H9 (cell line): ENCODE data around the gene ACVR1B. TPM values are rescaled to one million over a fixed set of nuclear protein-coding genes. Genes with fewer than 3 reads are reported as not detected.

Experiments
- DNase-seq: peaks from one replicate; pipeline ENCODE4 v3.0.0-alpha.2; 2017
- H2AFZ ChIP-seq: one replicate; pipeline ENCODE4 v1.6.1; 2013; ENCODE audit warnings: mild to moderate bottlenecking, low read length, control low read depth, moderate library complexity
- H2AK5ac ChIP-seq: 2 replicates; pipeline ENCODE4 v1.6.1; 2013; ENCODE audit warnings: low read length, control low read depth, mixed read lengths; ENCODE audit not compliant: insufficient read length
- H2BK120ac ChIP-seq: one replicate; pipeline ENCODE4 v1.6.1; 2013; ENCODE audit warnings: low read depth, mild to moderate bottlenecking, low read length, control low read depth, inconsistent platforms; ENCODE audit not compliant: poor library complexity, severe bottlenecking
- H2BK12ac ChIP-seq: 2 replicates; pipeline ENCODE4 v1.6.1; 2013; ENCODE audit warnings: low read length, control low read depth, mixed read lengths, low read depth; ENCODE audit not compliant: insufficient read length
- H2BK15ac ChIP-seq: 2 replicates; pipeline ENCODE4 v1.6.1; 2013; ENCODE audit warnings: low read depth, low read length, control low read depth
- H2BK20ac ChIP-seq: one replicate; pipeline ENCODE4 v1.6.1; 2013; ENCODE audit warnings: low read depth, mild to moderate bottlenecking, low read length, control low read depth, inconsistent platforms; ENCODE audit not compliant: poor library complexity, severe bottlenecking
- H2BK5ac ChIP-seq: 2 replicates; pipeline ENCODE4 v1.6.1; 2013; ENCODE audit warnings: low read length, control low read depth, mixed read lengths; ENCODE audit not compliant: insufficient read length
- H3K14ac ChIP-seq: 2 replicates; pipeline ENCODE4 v1.6.1; 2013; ENCODE audit warnings: low read length, control low read depth; ENCODE audit not compliant: insufficient read depth
- H3K18ac ChIP-seq: 2 replicates; pipeline ENCODE4 v1.6.1; 2013; ENCODE audit warnings: low read depth, mild to moderate bottlenecking, mixed read lengths, low read length, control low read depth; ENCODE audit not compliant: insufficient read length
- H3K23ac ChIP-seq: 2 replicates; pipeline ENCODE4 v1.6.1; 2013; ENCODE audit warnings: low read length, control low read depth, mixed read lengths, low read depth; ENCODE audit not compliant: insufficient read length
- H3K23me2 ChIP-seq: 2 replicates; pipeline ENCODE4 v1.6.1; 2013; ENCODE audit warnings: low read depth, mild to moderate bottlenecking, mixed read lengths, low read length, control low read depth; ENCODE audit not compliant: insufficient read length, poor library complexity, severe bottlenecking
- H3K27ac ChIP-seq: 2 replicates; pipeline ENCODE4 v1.5.1; 2013; ENCODE audit warnings: low read length, control low read depth, mixed read lengths, low read depth; ENCODE audit not compliant: insufficient read length
- H3K27me3 ChIP-seq: 2 replicates; pipeline ENCODE4 v1.6.1; 2013; ENCODE audit warnings: low read length, control low read depth, inconsistent platforms; ENCODE audit not compliant: insufficient read depth
- H3K4ac ChIP-seq: 2 replicates; pipeline ENCODE4 v1.6.1; 2013; ENCODE audit warnings: low read depth, mild to moderate bottlenecking, control low read depth, inconsistent platforms, low read length, moderate library complexity
- H3K4me1 ChIP-seq: 2 replicates; pipeline ENCODE4 v1.6.1; 2013; ENCODE audit warnings: low read length, control low read depth, inconsistent platforms; ENCODE audit not compliant: insufficient read depth
- H3K4me2 ChIP-seq: 2 replicates; pipeline ENCODE4 v1.6.1; 2013; ENCODE audit warnings: low read length, control low read depth, mixed read lengths; ENCODE audit not compliant: insufficient read length, insufficient read depth
- H3K56ac ChIP-seq: 2 replicates; pipeline ENCODE4 v1.6.1; 2013; ENCODE audit warnings: low read depth, mild to moderate bottlenecking, mixed read lengths, low read length, control low read depth; ENCODE audit not compliant: insufficient read length
- H3K79me1 ChIP-seq: 2 replicates; pipeline ENCODE4 v1.6.1; 2013; ENCODE audit warnings: low read depth, mild to moderate bottlenecking, moderate library complexity, low read length, control low read depth, inconsistent platforms; ENCODE audit not compliant: insufficient read depth, poor library complexity, severe bottlenecking
- H3K79me2 ChIP-seq: 2 replicates; pipeline ENCODE4 v1.6.1; 2013; ENCODE audit warnings: low read length, control low read depth, inconsistent platforms; ENCODE audit not compliant: insufficient read depth
- H3K9ac ChIP-seq: 2 replicates; pipeline ENCODE4 v1.6.1; 2013; ENCODE audit warnings: low read length, control low read depth, mixed read lengths; ENCODE audit not compliant: insufficient read length; ENCODE audit errors: extremely low read depth
- H3K9me3 ChIP-seq: one replicate; pipeline ENCODE4 v1.6.1; 2013; ENCODE audit warnings: low read depth, low read length, inconsistent platforms; ENCODE audit not compliant: control insufficient read depth
- H3T11ph ChIP-seq: one replicate; pipeline ENCODE4 v1.6.1; 2013; ENCODE audit warnings: mild to moderate bottlenecking, low read length, control low read depth, inconsistent platforms
- H4K20me1 ChIP-seq: one replicate; pipeline ENCODE4 v1.6.1; 2013; ENCODE audit not compliant: control insufficient read depth, insufficient read length, insufficient read depth
- H4K5ac ChIP-seq: 2 replicates; pipeline ENCODE4 v1.6.1; 2013; ENCODE audit warnings: low read depth, mild to moderate bottlenecking, mixed read lengths, low read length, control low read depth; ENCODE audit not compliant: insufficient read length
- H4K8ac ChIP-seq: replicated peaks from 2 replicates; pipeline ENCODE4 v1.6.1; 2013; ENCODE audit warnings: low read length, control low read depth, mixed read lengths, low read depth; ENCODE audit not compliant: insufficient read length
- H4K91ac ChIP-seq: 2 replicates; pipeline ENCODE4 v1.6.1; 2013; ENCODE audit warnings: low read depth, mild to moderate bottlenecking, moderate library complexity, mixed read lengths, low read length, control low read depth; ENCODE audit not compliant: insufficient read length
- H3K27ac Mint-ChIP-seq, 3 experiments: 2 replicates in 2 of 3; 3 replicates in 1 of 3; pipeline ENCODE4 v1.8.0; 2020 to 2021; ENCODE audit warnings: mixed read lengths in 3 of 3, mild to moderate bottlenecking in 1 of 3, moderate library complexity in 1 of 3
- H3K27me3 Mint-ChIP-seq: 2 replicates; pipeline ENCODE4 v1.8.0; 2021; ENCODE audit warnings: low read depth, mild to moderate bottlenecking, moderate library complexity, mixed read lengths
- H3K36me3 Mint-ChIP-seq, 3 experiments: 2 replicates in 2 of 3; 3 replicates in 1 of 3; pipeline ENCODE4 v1.8.0; 2020 to 2021; ENCODE audit warnings: low read depth in 3 of 3, mixed read lengths in 3 of 3; ENCODE audit not compliant: insufficient read depth in 1 of 3
- H3K4me1 Mint-ChIP-seq, 2 experiments: 2 replicates each; pipeline ENCODE4 v1.8.0; 2020; ENCODE audit warnings: mixed read lengths in 2 of 2
- H3K4me3 Mint-ChIP-seq, 2 experiments: 2 replicates in 1 of 2; 3 replicates in 1 of 2; pipeline ENCODE4 v1.8.0; 2020 to 2021; ENCODE audit warnings: mild to moderate bottlenecking in 2 of 2, mixed read lengths in 2 of 2, moderate library complexity in 1 of 2
- H3K9me3 Mint-ChIP-seq, 2 experiments: 2 replicates in 1 of 2; 3 replicates in 1 of 2; pipeline ENCODE4 v1.8.0; 2020; ENCODE audit warnings: mild to moderate bottlenecking in 2 of 2, mixed read lengths in 2 of 2, moderate library complexity in 1 of 2
- CTCF ChIP-seq: fragments of 200-600 bp; sonication (generic); conservative IDR thresholded peaks from 3 replicates; pipeline ENCODE4 v1.8.0; 2021; ENCODE audit warnings: antibody characterized with exemption, mild to moderate bottlenecking
- WGBS: extraction: QIAGEN DNeasy Blood & Tissue Kit; methylation state at CpG from one replicate; pipeline ENCODE4 v1.1.7; 2013; ENCODE audit warnings: missing lambda C conversion rate, low lambda C conversion rate, mixed read lengths; ENCODE audit not compliant: insufficient read length; ENCODE audit errors: extremely low coverage; 5-methylcytosine and 5-hydroxymethylcytosine counted together
- total RNA-seq: library from RNA; stranded (reverse); gene quantifications from 2 replicates; pipeline ENCODE4 v1.2.1, GENCODE V29; 2021

Gene ACVR1B
- total RNA-seq, 1 experiment from 2014 or later = 16.3 TPM

- no peak overlapping the region for H4K8ac ChIP-seq
- no peaks in the 10 kb centered on the region for H3K9me3 ChIP-seq
- peaks cover 18% of the 10 kb centered on the region for H3K27me3 Mint-ChIP-seq
- no peaks in the 10 kb centered on the region for H3K9me3 Mint-ChIP-seq
- H2AFZ ChIP-seq = no peak overlapping the region
- no peaks in the 10 kb centered on the region for H3K23me2 ChIP-seq
- H3K9ac ChIP-seq = no peak overlapping the region
- H3K79me1 ChIP-seq = no peaks in the 10 kb centered on the region
- H3K56ac ChIP-seq = no peak overlapping the region
- no peak overlapping the region for H2BK5ac ChIP-seq
- no peak overlapping the region for H3K4ac ChIP-seq
- peaks cover 16 to 33% of the 10 kb centered on the region in 2 experiments for H3K4me1 Mint-ChIP-seq
- H3T11ph ChIP-seq = no peak overlapping the region
- no peaks in the 10 kb centered on the region for H3K79me2 ChIP-seq
- no peak overlapping the region for H3K18ac ChIP-seq
- H2BK15ac ChIP-seq = no peak overlapping the region
- H4K91ac ChIP-seq = no peak overlapping the region
- no peak overlapping the region for H3K27ac ChIP-seq
- no peak overlapping the region for H3K14ac ChIP-seq
- H3K27ac Mint-ChIP-seq = no peak overlapping the region
- no peak overlapping the region for H2BK12ac ChIP-seq
- no CpG with 5 or more reads among the region's 3 CpGs for WGBS
- H3K4me2 ChIP-seq = no peak overlapping the region
- H3K27me3 ChIP-seq = peaks cover 5% of the 10 kb centered on the region; the same call in 1 of the 2 replicates
- TF ChIP-seq CTCF = no peak
- no peaks in the 10 kb centered on the region for H3K36me3 Mint-ChIP-seq
- peaks cover 3% of the 10 kb centered on the region for H4K20me1 ChIP-seq
- H3K23ac ChIP-seq = no peak overlapping the region
- no peak overlapping the region for H4K5ac ChIP-seq
- DNase-seq = no peak
- H3K4me3 Mint-ChIP-seq = no peak overlapping the region
- peaks cover 2% of the 10 kb centered on the region; the same call in 1 of the 2 replicates for H3K4me1 ChIP-seq
- H2BK120ac ChIP-seq = no peak overlapping the region
- H2AK5ac ChIP-seq = no peak overlapping the region
- no peak overlapping the region for H2BK20ac ChIP-seq
Measured at GRCh38 chr12:51910691-51911090, 40.8 kb upstream of the ACVR1B start.
